WTC11 (cell line): ENCODE results near the gene IQSEC1. TPM values are rescaled to one million over a fixed set of nuclear protein-coding genes. Genes with fewer than 3 reads are reported as not detected.

Source experiments
- ATAC-seq: fragments of 200-7000 bp; cut with Tn5 transposase; 2 replicates; pipeline ENCODE4 v1.10.0; 2021; ENCODE audit warnings: mild to moderate bottlenecking, moderate library complexity
- CTCF ChIA-PET: fragments of 300-600 bp; sonication (Branson Sonifier 250); formaldehyde crosslinking; loops from one replicate; lab custom pipeline; 2021; ENCODE audit warnings: antibody characterized with exemption; lab: Charles Lee
- POLR2A ChIA-PET: fragments of 350-600 bp; sonication (Branson Sonifier 250); formaldehyde crosslinking; loops from one replicate; lab custom pipeline; 2021; ENCODE audit warnings: antibody characterized with exemption; lab: Charles Lee
- DNase-seq: peaks from one replicate; pipeline ENCODE4 v3.0.0; 2021; ENCODE audit warnings: low spot score
- H3K27ac Mint-ChIP-seq: 2 replicates; pipeline ENCODE4 v1.8.0; 2021; ENCODE audit warnings: mixed read lengths
- H3K27me3 Mint-ChIP-seq: 2 replicates; pipeline ENCODE4 v1.8.0; 2021; ENCODE audit warnings: low read depth, mild to moderate bottlenecking, moderate library complexity, mixed read lengths
- H3K36me3 Mint-ChIP-seq: 2 replicates; pipeline ENCODE4 v1.8.0; 2021; ENCODE audit warnings: mixed read lengths
- H3K4me1 Mint-ChIP-seq: 2 replicates; pipeline ENCODE4 v1.8.0; 2022; ENCODE audit warnings: mixed read lengths
- H3K4me3 Mint-ChIP-seq: 2 replicates; pipeline ENCODE4 v1.8.0; 2021; ENCODE audit warnings: mild to moderate bottlenecking, moderate library complexity, mixed read lengths
- H3K9me3 Mint-ChIP-seq: 2 replicates; pipeline ENCODE4 v1.8.0; 2021; ENCODE audit warnings: mixed read lengths
- CDX4 ChIP-seq: fragments of 250-450 bp; sonication (Bioruptor Pico); IDR thresholded peaks from 2 replicates; pipeline ENCODE4 v1.9.0; 2021; ENCODE audit warnings: moderate library complexity, mild to moderate bottlenecking, inconsistent platforms, borderline replicate concordance
- FOXP4 ChIP-seq: sonication (generic); formaldehyde crosslinking; IDR thresholded peaks from 2 replicates; pipeline ENCODE4 v1.8.0; 2022; ENCODE audit warnings: mild to moderate bottlenecking, missing genetic modification reagents
- GTF2I ChIP-seq: fragments of 250-450 bp; sonication (Bioruptor Pico); conservative IDR thresholded peaks from 2 replicates; pipeline ENCODE4 v1.4.0; 2021; ENCODE audit warnings: mild to moderate bottlenecking
- IRF2 ChIP-seq: sonication (generic); formaldehyde crosslinking; IDR thresholded peaks from 2 replicates; pipeline ENCODE4 v1.8.0; 2022; ENCODE audit warnings: low read depth, missing genetic modification reagents, borderline replicate concordance
- NFATC4 ChIP-seq: fragments of 250-450 bp; sonication (Bioruptor Pico); IDR thresholded peaks from 2 replicates; pipeline ENCODE4 v1.9.0; 2021; ENCODE audit warnings: mild to moderate bottlenecking
- OVOL2 ChIP-seq: fragments of 250-450 bp; sonication (Bioruptor Pico); IDR thresholded peaks from 2 replicates; pipeline ENCODE4 v1.9.0; 2021; ENCODE audit warnings: mild to moderate bottlenecking, borderline replicate concordance
- RELA ChIP-seq: sonication (generic); formaldehyde crosslinking; IDR thresholded peaks from 2 replicates; pipeline ENCODE4 v1.8.1; 2022; ENCODE audit warnings: missing genetic modification reagents, mild to moderate bottlenecking, borderline replicate concordance
- SMAD3 ChIP-seq: sonication (generic); formaldehyde crosslinking; IDR thresholded peaks from 2 replicates; pipeline ENCODE4 v1.8.0; 2022; ENCODE audit warnings: missing genetic modification reagents, mild to moderate bottlenecking, borderline replicate concordance
- ZBTB21 ChIP-seq: sonication (generic); formaldehyde crosslinking; IDR thresholded peaks from 2 replicates; pipeline ENCODE4 v1.8.1; 2023; ENCODE audit warnings: mild to moderate bottlenecking, missing genetic modification reagents, borderline replicate concordance
- ZNF232 ChIP-seq: sonication (generic); formaldehyde crosslinking; IDR thresholded peaks from 2 replicates; pipeline ENCODE4 v1.8.0; 2022; ENCODE audit warnings: mild to moderate bottlenecking, missing genetic modification reagents
- ZNF263 ChIP-seq: sonication (generic); formaldehyde crosslinking; IDR thresholded peaks from 2 replicates; pipeline ENCODE4 v1.8.1; 2022; ENCODE audit warnings: low read depth, mild to moderate bottlenecking, moderate library complexity, missing genetic modification reagents
- ZNF317 ChIP-seq: sonication (generic); formaldehyde crosslinking; IDR thresholded peaks from 2 replicates; pipeline ENCODE4 v1.8.1; 2023; ENCODE audit warnings: low read depth, mild to moderate bottlenecking, moderate library complexity, missing genetic modification reagents, borderline replicate concordance
- ZNF416 ChIP-seq: fragments of 250-450 bp; sonication (Bioruptor Pico); IDR thresholded peaks from 2 replicates; pipeline ENCODE4 v1.9.0; 2021; ENCODE audit warnings: mild to moderate bottlenecking, inconsistent platforms
- ZNF671 ChIP-seq: fragments of 250-450 bp; sonication (Bioruptor Pico); IDR thresholded peaks from 2 replicates; pipeline ENCODE4 v1.8.0; 2021; ENCODE audit warnings: mild to moderate bottlenecking
- total RNA-seq: library from RNA; stranded (reverse); gene quantifications from 3 replicates; pipeline ENCODE4 v1.2.3, GENCODE V29; 2021
- TF ChIP-seq, protein P1 (sequence below): sonication (generic); formaldehyde crosslinking; IDR thresholded peaks from 2 replicates; pipeline ENCODE4 v1.8.1; 2023; ENCODE audit warnings: mild to moderate bottlenecking, missing genetic modification reagents
- TF ChIP-seq, protein P2 (sequence below): sonication (generic); formaldehyde crosslinking; IDR thresholded peaks from 2 replicates; pipeline ENCODE4 v1.8.1; 2023; ENCODE audit warnings: mild to moderate bottlenecking, missing genetic modification reagents, moderate library complexity
- TF ChIP-seq, protein P3 (sequence below): sonication (generic); formaldehyde crosslinking; IDR thresholded peaks from 2 replicates; pipeline ENCODE4 v1.8.1; 2022; ENCODE audit warnings: low read depth, mild to moderate bottlenecking, moderate library complexity, missing genetic modification reagents, borderline replicate concordance

The IQSEC1 gene
- total RNA-seq, 1 experiment from 2014 or later, result 35.0 TPM

GRCh38 chr3:13087320-13087990, 14.2 kb upstream of the IQSEC1 start:
- CTCF ChIA-PET, result interaction anchor here (0.6 kb wide), 1 partner anchor 104 kb away, joined by 4 read pairs; no protein-coding TSS in a partner anchor
- ATAC-seq (no peak), DNase-seq (no peak)
- POLR2A ChIA-PET, result no interaction called here
- H3K9me3 Mint-ChIP-seq, result no peaks in the 10 kb centered on the region
- no peak overlapping the region for H3K4me3 Mint-ChIP-seq
- H3K4me1 Mint-ChIP-seq, result peaks cover 3% of the 10 kb centered on the region
- no peaks in the 10 kb centered on the region for H3K36me3 Mint-ChIP-seq
- TF ChIP-seq FOXP4 (no peak), IRF2 (no peak), RELA (CRISPR knock-in tag) (no peak), ZNF263 (CRISPR knock-in tag) (no peak), GTF2I (no peak), SMAD3 (no peak), ZNF317 (CRISPR knock-in tag) (no peak), OVOL2 (CRISPR knock-in tag) (no peak)
- TF ChIP-seq, protein P1, sequence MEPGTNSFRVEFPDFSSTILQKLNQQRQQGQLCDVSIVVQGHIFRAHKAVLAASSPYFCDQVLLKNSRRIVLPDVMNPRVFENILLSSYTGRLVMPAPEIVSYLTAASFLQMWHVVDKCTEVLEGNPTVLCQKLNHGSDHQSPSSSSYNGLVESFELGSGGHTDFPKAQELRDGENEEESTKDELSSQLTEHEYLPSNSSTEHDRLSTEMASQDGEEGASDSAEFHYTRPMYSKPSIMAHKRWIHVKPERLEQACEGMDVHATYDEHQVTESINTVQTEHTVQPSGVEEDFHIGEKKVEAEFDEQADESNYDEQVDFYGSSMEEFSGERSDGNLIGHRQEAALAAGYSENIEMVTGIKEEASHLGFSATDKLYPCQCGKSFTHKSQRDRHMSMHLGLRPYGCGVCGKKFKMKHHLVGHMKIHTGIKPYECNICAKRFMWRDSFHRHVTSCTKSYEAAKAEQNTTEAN (CRISPR knock-in tag), result no peak
- H3K27ac Mint-ChIP-seq, result no peak overlapping the region
- no peaks in the 10 kb centered on the region for H3K27me3 Mint-ChIP-seq

GRCh38 chr3:13086531-13086981, 13.3 kb upstream of the IQSEC1 start:
- ATAC-seq, result no peak
- Mint-ChIP-seq H3K36me3 (no peaks in the 10 kb centered on the region), H3K4me3 (no peak overlapping the region), H3K4me1 (no peaks in the 10 kb centered on the region), H3K27ac (no peak overlapping the region), H3K9me3 (no peaks in the 10 kb centered on the region), H3K27me3 (no peaks in the 10 kb centered on the region)
- POLR2A ChIA-PET, result no interaction called here
- TF ChIP-seq, protein P2, sequence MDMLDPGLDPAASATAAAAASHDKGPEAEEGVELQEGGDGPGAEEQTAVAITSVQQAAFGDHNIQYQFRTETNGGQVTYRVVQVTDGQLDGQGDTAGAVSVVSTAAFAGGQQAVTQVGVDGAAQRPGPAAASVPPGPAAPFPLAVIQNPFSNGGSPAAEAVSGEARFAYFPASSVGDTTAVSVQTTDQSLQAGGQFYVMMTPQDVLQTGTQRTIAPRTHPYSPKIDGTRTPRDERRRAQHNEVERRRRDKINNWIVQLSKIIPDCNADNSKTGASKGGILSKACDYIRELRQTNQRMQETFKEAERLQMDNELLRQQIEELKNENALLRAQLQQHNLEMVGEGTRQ, result no peak
- CTCF ChIA-PET, result interaction anchor here (0.5 to 0.6 kb wide), 2 partner anchors 76 to 105 kb away, joined by 3 to 4 read pairs; no protein-coding TSS in a partner anchor
- DNase-seq, result no peak

- Mint-ChIP-seq H3K4me3 (no peak overlapping the region), H3K27me3 (no peaks in the 10 kb centered on the region), H3K27ac (no peak overlapping the region), H3K36me3 (no peaks in the 10 kb centered on the region), H3K9me3 (no peaks in the 10 kb centered on the region), H3K4me1 (no peaks in the 10 kb centered on the region)
- DNase-seq, result no peak
- TF ChIP-seq CDX4 (CRISPR knock-in tag), result no peak
- TF ChIP-seq ZBTB21 (CRISPR knock-in tag), result no peak
- TF ChIP-seq, protein P3, sequence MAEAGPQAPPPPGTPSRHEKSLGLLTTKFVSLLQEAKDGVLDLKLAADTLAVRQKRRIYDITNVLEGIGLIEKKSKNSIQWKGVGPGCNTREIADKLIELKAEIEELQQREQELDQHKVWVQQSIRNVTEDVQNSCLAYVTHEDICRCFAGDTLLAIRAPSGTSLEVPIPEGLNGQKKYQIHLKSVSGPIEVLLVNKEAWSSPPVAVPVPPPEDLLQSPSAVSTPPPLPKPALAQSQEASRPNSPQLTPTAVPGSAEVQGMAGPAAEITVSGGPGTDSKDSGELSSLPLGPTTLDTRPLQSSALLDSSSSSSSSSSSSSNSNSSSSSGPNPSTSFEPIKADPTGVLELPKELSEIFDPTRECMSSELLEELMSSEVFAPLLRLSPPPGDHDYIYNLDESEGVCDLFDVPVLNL (CRISPR knock-in tag), result no peak
- no peak for TF ChIP-seq ZNF416 (CRISPR knock-in tag)
- TF ChIP-seq NFATC4 (CRISPR knock-in tag), result no peak
- TF ChIP-seq ZNF232, result no peak
- no peak for TF ChIP-seq RELA (CRISPR knock-in tag)
- no peak for TF ChIP-seq IRF2
- TF ChIP-seq ZNF671 (CRISPR knock-in tag), result no peak
- ATAC-seq, result no peak
- ChIA-PET POLR2A (no interaction called here), CTCF (interaction anchor here (0.5 kb wide), 1 partner anchor 77 kb away, joined by 3 read pairs; no protein-coding TSS in a partner anchor)
These were observed 12.6 kb upstream of the IQSEC1 start for GRCh38 chr3:13085846-13086179.
